Neural cell (in vitro differentiated cells): ENCODE results near the gene DOK4. TPM values are rescaled to one million over a fixed set of nuclear protein-coding genes. Genes with fewer than 3 reads are reported as not detected.

Experiments used
- H2AFZ ChIP-seq: fragments of 200-600, 300-800 bp; sonication (generic), shearing (Covaris generic); 2 replicates; pipeline ENCODE4 v1.6.0; 2014; ENCODE audit warnings: low read depth, mild to moderate bottlenecking, antibody characterized with exemption, low read length, moderate library complexity
- H3F3A ChIP-seq: fragments of 200-600 bp; shearing (Covaris generic); 2 replicates; pipeline ENCODE4 v1.6.1; 2016; ENCODE audit warnings: mild to moderate bottlenecking, moderate library complexity, mixed read lengths, antibody characterized with exemption, low read length; ENCODE audit not compliant: insufficient read depth, poor library complexity, severe bottlenecking
- H3K27ac ChIP-seq: fragments of 200-600, 300-800 bp; sonication (generic), shearing (Covaris generic); 2 replicates; pipeline ENCODE4 v1.5.1; 2014; ENCODE audit warnings: mild to moderate bottlenecking, low read length, moderate library complexity
- H3K27me3 ChIP-seq: fragments of 300-800, 200-600 bp; sonication (generic), shearing (Covaris generic); 2 replicates; pipeline ENCODE4 v1.6.0; 2014; ENCODE audit warnings: mild to moderate bottlenecking, low read depth, low read length, moderate library complexity; ENCODE audit not compliant: insufficient read depth
- H3K36me3 ChIP-seq: fragments of 300-800, 200-600 bp; sonication (generic), shearing (Covaris generic); 2 replicates; pipeline ENCODE4 v1.5.1; 2014; ENCODE audit warnings: mild to moderate bottlenecking, antibody characterized with exemption, low read length, moderate library complexity; ENCODE audit not compliant: insufficient read depth
- H3K4me2 ChIP-seq: fragments of 300-800, 200-600 bp; sonication (generic), shearing (Covaris generic); 2 replicates; pipeline ENCODE4 v1.6.0; 2014; ENCODE audit warnings: mild to moderate bottlenecking, low read length
- H3K4me3 ChIP-seq: fragments of 300-800, 200-600 bp; sonication (generic), shearing (Covaris generic); 2 replicates; pipeline ENCODE4 v1.5.1; 2014; ENCODE audit warnings: mild to moderate bottlenecking, low read length, moderate library complexity
- H3K79me2 ChIP-seq: fragments of 200-600 bp; shearing (Covaris generic); replicated peaks from 2 replicates; pipeline ENCODE4 v1.6.0; 2014; ENCODE audit warnings: mild to moderate bottlenecking, low read length, moderate library complexity; ENCODE audit not compliant: insufficient read depth
- H3K9ac ChIP-seq: fragments of 300-800, 200-600 bp; sonication (generic), shearing (Covaris generic); 2 replicates; pipeline ENCODE4 v1.6.1; 2016; ENCODE audit warnings: mild to moderate bottlenecking, low read length, mixed read lengths
- H3K9me2 ChIP-seq: fragments of 200-600 bp; shearing (Covaris generic); 2 replicates; pipeline ENCODE4 v1.6.1; 2016; ENCODE audit warnings: mild to moderate bottlenecking, low read length, mixed read lengths; ENCODE audit not compliant: insufficient read depth
- H3K9me3 ChIP-seq: fragments of 200-600, 300-800 bp; sonication (generic), shearing (Covaris generic); 2 replicates; pipeline ENCODE4 v1.6.1; 2016; ENCODE audit warnings: mild to moderate bottlenecking, mixed run types, low read length, moderate library complexity, mixed read lengths
- H4K20me1 ChIP-seq: fragments of 200-600 bp; shearing (Covaris generic); 2 replicates; pipeline ENCODE4 v1.6.1; 2016; ENCODE audit warnings: mild to moderate bottlenecking, mixed run types; ENCODE audit not compliant: insufficient read depth
- CTCF ChIP-seq: fragments of 450-650 bp; IDR thresholded peaks from 2 replicates; pipeline ENCODE4 v1.5.1; 2014; ENCODE audit warnings: antibody characterized with exemption, mild to moderate bottlenecking, moderate library complexity; ENCODE audit not compliant: poor library complexity, severe bottlenecking
- EP300 ChIP-seq: fragments of 450-650 bp; conservative IDR thresholded peaks from 2 replicates; pipeline ENCODE4 v1.6.1; 2014; ENCODE audit warnings: antibody characterized with exemption, mild to moderate bottlenecking, moderate library complexity; ENCODE audit not compliant: poor library complexity, severe bottlenecking
- EZH2 ChIP-seq: fragments of 200-600, 300-800 bp; shearing (Covaris generic), sonication (generic); IDR thresholded peaks from 2 replicates; pipeline ENCODE4 v1.6.1; 2014; ENCODE audit warnings: antibody characterized with exemption, low read length, borderline replicate concordance, mild to moderate bottlenecking; ENCODE audit not compliant: insufficient read depth, poor library complexity, severe bottlenecking
- MXI1 ChIP-seq: fragments of 450-650 bp; conservative IDR thresholded peaks from 2 replicates; pipeline ENCODE4 v1.6.1; 2014; ENCODE audit warnings: antibody characterized with exemption, mild to moderate bottlenecking; ENCODE audit not compliant: poor library complexity, severe bottlenecking
- POLR2AphosphoS5 ChIP-seq: IDR thresholded peaks from 2 replicates; pipeline ENCODE4 v1.6.1; 2012
- RAD21 ChIP-seq: fragments of 450-650 bp; conservative IDR thresholded peaks from 2 replicates; pipeline ENCODE4 v1.6.1; 2014; ENCODE audit warnings: antibody characterized with exemption, mild to moderate bottlenecking, moderate library complexity
- REST ChIP-seq: IDR thresholded peaks from 2 replicates; pipeline ENCODE4 v1.6.1; 2012; ENCODE audit warnings: borderline replicate concordance
- SMC3 ChIP-seq: fragments of 450-650 bp; conservative IDR thresholded peaks from 2 replicates; pipeline ENCODE4 v1.6.1; 2014; ENCODE audit warnings: antibody characterized with exemption, mild to moderate bottlenecking, moderate library complexity; ENCODE audit not compliant: poor library complexity
- TAF1 ChIP-seq: IDR thresholded peaks from 2 replicates; pipeline ENCODE4 v1.6.1; 2012; ENCODE audit warnings: low read depth
- polyA plus RNA-seq: library from polyadenylated mRNA; depleted of rRNA; stranded (reverse); fragments of >200 nt; gene quantifications from 2 replicates; pipeline ENCODE4 v1.2.3, GENCODE V29; 2014

The DOK4 gene
- polyA plus RNA-seq, 1 donor from 2014 or later = 214 TPM

GRCh38 chr16:57522960-57523359, 36.7 kb upstream of the DOK4 start:
- Histone ChIP-seq H3K9ac (no peak overlapping the region), H3F3A (no peaks in the 10 kb centered on the region), H3K27ac (no peak overlapping the region), H3K4me2 (no peak overlapping the region), H2AFZ (no peak overlapping the region), H3K9me3 (no peaks in the 10 kb centered on the region), H3K9me2 (no peaks in the 10 kb centered on the region), H3K4me3 (no peak overlapping the region), H3K79me2 (no peaks in the 10 kb centered on the region), H3K36me3 (no peaks in the 10 kb centered on the region), H4K20me1 (no peaks in the 10 kb centered on the region), H3K27me3 (peaks cover under 1% of the 10 kb centered on the region)
- TF ChIP-seq POLR2AphosphoS5 = no peak
- TF ChIP-seq REST = no peak

GRCh38 chr16:57519796-57520360, 33.6 kb upstream of the DOK4 start:
- no peak overlapping the region for H3K9ac ChIP-seq
- no peak overlapping the region for H3K4me3 ChIP-seq
- TF ChIP-seq REST (no peak), EP300 (no peak), SMC3 (peak; percentile 92), RAD21 (peak; percentile 84), POLR2AphosphoS5 (no peak), MXI1 (peak; percentile 28), EZH2 (no peak), CTCF (peak; percentile 89), TAF1 (no peak)
- no peaks in the 10 kb centered on the region for H4K20me1 ChIP-seq
- no peaks in the 10 kb centered on the region for H3K9me2 ChIP-seq
- no peaks in the 10 kb centered on the region for H3K27me3 ChIP-seq
- H3K9me3 ChIP-seq = no peaks in the 10 kb centered on the region
- no peak overlapping the region for H3K4me2 ChIP-seq
- no peak overlapping the region for H2AFZ ChIP-seq
- no peak overlapping the region for H3K27ac ChIP-seq
- H3K36me3 ChIP-seq = no peaks in the 10 kb centered on the region
- H3F3A ChIP-seq = no peaks in the 10 kb centered on the region
- no peaks in the 10 kb centered on the region for H3K79me2 ChIP-seq
